Sciatic nerve (tissue), 2 donors: Measurements from ENCODE around the gene MACIR. TPM values are rescaled to one million over a fixed set of nuclear protein-coding genes. Genes with fewer than 3 reads are reported as not detected.
A peak's percentile ranks its signal among the peaks of the same experiment; 100 is the strongest.
"Not testable (repeated sequence)": the region's sequence is repeated elsewhere in the genome, so short reads cannot be mapped to it uniquely, and the experiment has no call there.

Experiments
- ATAC-seq: fragments of 200-7000 bp; cut with Tn5 transposase; one replicate; pipeline ENCODE4 v1.9.1; 2020; ENCODE audit warnings: mild to moderate bottlenecking, moderate library complexity
- DNase-seq: peaks from one replicate; pipeline ENCODE4 v3.0.0-alpha.2; 2020; ENCODE audit warnings: low spot score
- intact Hi-C: fragments of 100-400 bp; cut with DNase I; formaldehyde crosslinking; loops from one replicate; pipeline ENCODE4 v1.14.2; 2022
- total RNA-seq: library from RNA; stranded (reverse); fragmentation: NEBNext Ultra II Directional; extraction: Animal tissue kit (Norgen Biotek cat#: 25700); gene quantifications from one replicate; pipeline ENCODE4 v1.2.1, GENCODE V29; 2021
- donor health status: DM: no; HTN: no; CAD: no.
- donor health status: DM: no; HTN: no; CAD: no.

The MACIR gene, protein sequence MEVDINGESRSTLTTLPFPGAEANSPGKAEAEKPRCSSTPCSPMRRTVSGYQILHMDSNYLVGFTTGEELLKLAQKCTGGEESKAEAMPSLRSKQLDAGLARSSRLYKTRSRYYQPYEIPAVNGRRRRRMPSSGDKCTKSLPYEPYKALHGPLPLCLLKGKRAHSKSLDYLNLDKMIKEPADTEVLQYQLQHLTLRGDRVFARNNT
- total RNA-seq, result 24.2 TPM

- ATAC-seq (peak; percentile 99), DNase-seq (peak; percentile 97)
- intact Hi-C loops, result no loop called here
Measured at GRCh38 chr5:103258368-103258956, at the start of gene MACIR. TSS of gene MACIR (plus strand) at chr5:103258763. CDS start at chr5:103275920, 17,157 bp downstream.

DNA sequence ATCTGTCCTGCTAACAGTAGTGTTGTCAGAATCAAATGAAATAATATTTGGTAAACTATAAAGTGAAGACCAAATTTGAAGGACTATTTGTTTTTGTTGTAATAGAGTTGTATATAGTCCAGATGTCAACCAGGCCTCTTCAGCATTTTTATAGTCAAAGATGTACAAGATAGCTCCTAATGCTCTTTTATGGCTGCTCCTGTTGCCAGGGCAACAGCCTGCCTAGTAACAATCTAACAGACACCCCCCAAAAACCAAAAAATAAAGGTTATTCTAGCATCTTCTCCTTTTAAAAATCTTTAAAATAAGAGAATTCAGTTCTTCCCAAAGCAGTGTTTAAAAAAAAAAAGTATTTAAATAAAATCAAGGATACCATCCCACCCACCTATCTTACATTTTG, 49.5 kb upstream of the MACIR start:
- no peak for ATAC-seq
- intact Hi-C loops, result no loop called here
- no peak for DNase-seq

DNA sequence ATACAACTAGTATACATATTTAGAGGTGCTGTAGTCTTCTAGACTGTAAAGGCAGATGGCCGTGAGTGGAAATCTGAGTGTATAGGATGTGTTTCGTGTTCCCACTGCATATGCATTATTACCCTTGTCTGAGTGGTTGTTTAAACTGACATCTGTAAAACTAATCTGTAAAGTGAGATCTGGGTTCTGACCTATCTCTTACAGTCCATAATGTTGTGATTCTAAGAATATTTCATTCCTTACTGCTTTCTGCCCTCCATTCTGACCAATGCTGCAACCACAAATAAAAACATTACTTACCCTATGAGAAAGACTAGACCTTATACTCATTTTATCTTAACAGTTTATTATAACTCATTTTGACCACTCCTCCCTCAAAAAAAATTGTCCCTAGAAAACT, 47.6 kb upstream of the MACIR start:
- ATAC-seq (no peak), DNase-seq (no peak)
- intact Hi-C loops, result no loop called here

GRCh38 chr5:103211576-103212561, 46.7 kb upstream of the MACIR start:
- ATAC-seq, result no peak
- no peak for DNase-seq
- intact Hi-C loops, result no loop called here

DNA sequence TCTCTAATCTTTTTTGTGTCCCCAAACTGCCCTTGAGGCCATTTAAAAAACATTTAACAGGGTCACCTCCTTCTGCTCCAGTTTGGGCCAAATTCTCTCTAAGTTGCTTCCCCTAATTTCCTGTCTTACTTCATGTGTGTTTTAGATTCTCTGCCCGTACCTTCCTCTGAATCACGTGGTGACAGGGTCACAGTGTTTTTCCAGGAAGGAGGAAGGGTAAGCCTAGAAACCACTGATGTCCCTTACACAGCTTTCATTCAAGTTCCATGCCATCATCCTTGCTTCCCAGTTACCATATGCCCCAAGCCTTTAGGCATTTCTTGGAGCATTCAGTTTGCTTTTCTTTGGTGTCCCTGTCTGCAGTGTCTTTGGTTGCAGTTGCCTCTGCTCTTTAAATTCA, 42.4 kb upstream of the MACIR start:
- ATAC-seq, result no peak
- intact Hi-C loops, result no loop called here
- no peak for DNase-seq

GRCh38 chr5:103216697-103217096, 41.9 kb upstream of the MACIR start:
- DNase-seq (no peak), ATAC-seq (no peak)
- intact Hi-C loops, result no loop called here

- ATAC-seq (no peak), DNase-seq (no peak)
- intact Hi-C loops, result no loop called here
Measured at GRCh38 chr5:103217101-103217500, 41.5 kb upstream of the MACIR start.

GRCh38 chr5:103218164-103218563, 40.4 kb upstream of the MACIR start:
- DNase-seq, result no peak
- intact Hi-C loops, result no loop called here
- no peak for ATAC-seq

DNA sequence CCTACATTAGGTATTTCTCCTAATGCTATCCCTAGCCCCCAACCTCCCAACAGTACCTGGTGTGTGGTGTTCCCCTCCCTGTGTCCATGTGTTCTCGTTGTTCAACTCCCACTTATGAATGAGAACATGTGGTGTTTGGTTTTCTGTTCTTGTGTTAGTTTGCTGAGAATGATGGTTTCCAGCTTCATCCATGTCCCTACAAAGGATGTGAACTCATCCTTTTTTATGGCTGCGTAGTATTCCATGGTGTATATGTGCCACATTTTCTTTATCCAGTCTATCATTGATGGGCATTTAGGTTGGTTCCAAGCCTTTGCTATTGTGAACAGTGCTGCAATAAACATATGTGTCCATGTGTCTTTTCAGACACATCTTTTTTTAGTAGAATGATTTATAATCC, 39.5 kb upstream of the MACIR start:
- ATAC-seq, DNase-seq, intact Hi-C loops: not testable (repeated sequence)

DNA sequence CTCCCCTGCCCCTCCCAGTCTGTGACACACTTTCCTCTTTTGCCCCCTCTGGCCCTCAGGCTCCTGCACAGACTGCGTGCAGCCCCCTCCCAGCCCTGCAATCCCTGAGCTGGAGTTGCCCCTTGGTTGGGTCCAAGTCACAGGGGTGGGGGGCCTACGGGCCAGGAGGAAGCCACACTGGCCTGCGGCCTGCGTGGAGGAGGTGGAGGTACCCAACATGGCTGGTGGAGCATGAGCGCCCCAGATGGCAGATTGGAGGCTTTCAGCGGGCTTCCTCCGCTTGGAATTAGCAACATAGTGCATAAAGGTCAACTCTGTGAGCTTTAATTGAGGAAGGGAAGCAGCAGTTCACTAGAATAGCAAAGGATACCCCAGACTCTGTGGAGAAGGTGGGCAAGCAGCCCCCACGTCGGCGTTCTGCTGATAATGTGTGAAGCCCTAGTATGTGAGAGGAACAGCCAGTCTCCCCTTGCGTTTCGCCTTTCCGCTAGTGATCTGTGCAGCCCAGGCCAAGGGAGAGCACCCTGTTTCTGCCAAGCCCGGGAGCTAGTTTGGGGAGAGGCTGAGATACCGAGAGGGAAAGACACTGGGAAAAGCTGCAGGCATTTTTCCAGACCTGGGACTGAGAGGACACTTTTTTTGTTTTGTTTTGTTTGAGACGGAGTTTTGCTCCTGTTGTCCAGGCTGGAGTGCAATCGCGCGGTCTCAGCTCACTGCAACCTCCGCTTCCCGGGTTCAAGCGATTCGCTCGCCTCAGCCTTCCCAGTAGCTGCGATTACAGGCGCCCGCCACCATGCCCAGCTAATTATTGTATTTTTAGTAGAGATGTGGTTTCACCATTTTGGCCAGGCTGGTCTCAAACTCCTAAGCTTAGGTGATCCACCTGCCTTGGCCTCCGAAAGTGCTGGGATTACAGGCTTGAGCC, 35.3 kb upstream of the MACIR start:
- intact Hi-C loops, result no loop called here
- DNase-seq (no peak), ATAC-seq (no peak)

GRCh38 chr5:103224118-103224893, 34.3 kb upstream of the MACIR start:
- ATAC-seq (peak; percentile 73), DNase-seq (no peak)
- intact Hi-C loops, result no loop called here

DNA sequence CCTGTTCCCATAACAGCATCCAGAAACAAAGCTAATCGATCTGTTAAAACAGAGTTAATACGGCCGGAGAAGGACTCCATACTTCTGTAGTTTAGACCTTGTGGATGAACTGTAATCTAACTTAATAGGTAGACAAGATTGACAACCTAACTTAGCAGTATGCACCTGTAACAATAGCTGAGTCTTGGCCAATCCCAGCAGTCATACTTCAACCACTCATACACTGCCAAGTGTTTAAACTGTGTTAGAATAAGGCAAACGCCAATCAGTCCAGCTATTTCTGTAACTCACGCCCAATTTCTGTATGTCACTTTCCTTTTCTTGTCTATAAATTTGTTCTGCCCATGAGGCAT, 33.7 kb upstream of the MACIR start:
- ATAC-seq, result no peak

GRCh38 chr5:103228061-103228460, 30.5 kb upstream of the MACIR start:
- intact Hi-C loops, result no loop called here
- ATAC-seq (no peak), DNase-seq (no peak)

More for the DNA sequence above, 33.7 kb upstream of the MACIR start:
- no peak for DNase-seq
- intact Hi-C loops, result no loop called here

GRCh38 chr5:103228588-103228987, 30.0 kb upstream of the MACIR start:
- DNase-seq, result no peak
- ATAC-seq, result no peak
- intact Hi-C loops, result no loop called here

- ATAC-seq (peak; percentile 77), DNase-seq (no peak)
- intact Hi-C loops, result loop anchor here (10.0 kb wide), 1 partner anchor 242 kb away; no protein-coding TSS in a partner anchor
Measured at GRCh38 chr5:103232393-103232999, 26.1 kb upstream of the MACIR start.

DNA sequence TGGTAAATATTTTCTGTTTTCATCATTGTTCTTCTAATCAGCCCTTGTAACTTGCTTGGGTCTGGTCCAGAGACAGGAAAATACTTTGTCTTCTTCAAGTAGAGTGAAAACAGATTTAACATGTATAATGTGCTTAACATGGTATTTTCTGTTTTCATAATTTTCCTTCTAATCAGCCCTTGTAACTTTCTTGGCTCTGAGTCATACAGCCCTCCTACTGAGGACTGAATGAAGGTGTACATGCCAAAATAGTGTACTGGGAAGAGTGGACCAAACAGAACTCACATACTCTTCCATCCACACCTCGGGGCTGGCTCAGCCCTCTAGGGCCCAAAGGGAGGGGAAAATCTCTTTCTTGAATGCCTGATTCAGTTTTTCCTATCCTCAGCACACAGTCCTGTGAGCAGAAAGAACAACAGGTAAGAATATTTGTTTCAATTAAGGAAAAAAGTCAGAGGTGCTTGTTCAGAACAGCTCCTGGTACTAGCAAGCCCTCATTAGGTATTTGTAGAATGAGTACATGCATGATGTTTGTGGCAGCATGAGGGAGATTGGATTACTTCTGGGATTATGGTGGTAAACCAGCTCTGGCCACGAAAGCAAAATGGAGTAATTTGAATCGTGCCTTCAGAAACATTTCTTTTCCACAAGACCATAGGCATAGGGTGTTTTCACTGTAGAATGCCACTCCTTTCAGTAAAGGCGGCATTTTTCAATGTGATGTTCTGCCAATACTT, 24.2 kb upstream of the MACIR start:
- DNase-seq, result no peak
- intact Hi-C loops, result loop anchor here (10.0 kb wide), 1 partner anchor 240 kb away; no protein-coding TSS in a partner anchor
- no peak for ATAC-seq

- DNase-seq (no peak), ATAC-seq (no peak)
- intact Hi-C loops, result loop anchor here (10.0 kb wide), 1 partner anchor 239 kb away; no protein-coding TSS in a partner anchor
Measured at GRCh38 chr5:103235891-103236290, 22.7 kb upstream of the MACIR start.
